HUES64 (cell line): Measurements from ENCODE around the gene CPLX3.

Experiments
- H3K27ac ChIP-seq: 2 replicates; pipeline ENCODE4 v1.7.0; 2013; ENCODE audit warnings: low read depth, low read length, inconsistent platforms
- H3K27me3 ChIP-seq: 2 replicates; pipeline ENCODE4 v1.6.1; 2013; ENCODE audit warnings: mild to moderate bottlenecking, low read length; ENCODE audit not compliant: insufficient read depth
- H3K36me3 ChIP-seq: 2 replicates; pipeline ENCODE4 v1.6.1; 2013; ENCODE audit warnings: mild to moderate bottlenecking, low read length; ENCODE audit not compliant: insufficient read depth
- H3K4me1 ChIP-seq: 2 replicates; pipeline ENCODE4 v1.6.1; 2013; ENCODE audit warnings: mild to moderate bottlenecking, low read length, moderate library complexity; ENCODE audit not compliant: insufficient read depth
- H3K4me3 ChIP-seq: 2 replicates; pipeline ENCODE4 v1.5.1; 2013; ENCODE audit warnings: mild to moderate bottlenecking, low read length, moderate library complexity
- H3K9ac ChIP-seq: 2 replicates; pipeline ENCODE4 v1.6.1; 2013; ENCODE audit warnings: mild to moderate bottlenecking, low read depth, low read length
- H3K9me3 ChIP-seq: 2 replicates; pipeline ENCODE4 v1.6.1; 2013; ENCODE audit warnings: low read depth, low read length; ENCODE audit not compliant: insufficient read depth
- WGBS: fragments of 150-250, 120-280 bp; methylation state at CpG from one replicate; pipeline ENCODE4 v1.1.7; 2013; ENCODE audit warnings: missing lambda C conversion rate; 5-methylcytosine and 5-hydroxymethylcytosine counted together

CPLX3 gene

DNA sequence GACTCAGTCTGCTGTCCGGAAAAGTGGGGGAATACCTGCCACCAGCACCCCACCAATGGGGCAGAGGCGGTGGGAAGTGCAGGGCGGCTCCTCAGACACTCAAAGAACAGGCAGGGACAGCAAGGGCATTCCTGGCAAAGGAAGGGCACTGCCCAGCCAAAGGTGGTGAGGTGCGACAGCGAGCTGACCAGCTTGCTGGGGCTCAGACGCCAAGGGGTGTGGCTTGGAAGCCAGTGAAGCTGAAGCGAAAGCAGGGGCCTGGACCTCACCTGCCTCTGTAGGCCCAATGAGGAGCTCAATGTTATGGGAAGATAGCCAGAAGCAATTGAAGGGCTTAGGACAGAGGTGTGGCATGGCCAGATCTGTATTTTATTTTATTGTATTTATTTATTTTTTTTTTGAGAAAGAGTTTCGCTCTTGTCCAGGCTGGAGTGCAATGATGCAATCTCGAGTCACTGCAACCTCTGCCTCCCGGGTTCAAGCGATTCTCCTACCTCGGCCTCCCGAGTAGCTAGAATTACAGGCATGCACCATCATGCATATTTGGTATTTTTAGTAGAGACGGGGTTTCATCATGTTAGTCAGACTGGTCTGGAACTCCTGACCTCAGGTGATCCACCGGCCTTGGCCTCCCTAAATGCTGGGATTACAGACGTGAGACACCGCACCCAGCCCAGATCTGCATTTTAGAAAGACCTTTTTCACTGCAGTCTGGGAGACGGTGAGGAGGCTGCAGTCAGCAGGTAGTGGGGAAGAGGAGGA, 18.2 kb upstream of the CPLX3 start:
- Histone ChIP-seq H3K9me3 (no peaks in the 10 kb centered on the region), H3K9ac (no peak overlapping the region), H3K27ac (no peak overlapping the region), H3K4me3 (no peak overlapping the region), H3K36me3 (peaks cover 10% of the 10 kb centered on the region; the same call in 1 of the 2 replicates), H3K4me1 (no peaks in the 10 kb centered on the region; the same call in 1 of the 2 replicates), H3K27me3 (no peaks in the 10 kb centered on the region)
- WGBS: 93% methylated on average over 18 of the region's 18 CpGs

DNA sequence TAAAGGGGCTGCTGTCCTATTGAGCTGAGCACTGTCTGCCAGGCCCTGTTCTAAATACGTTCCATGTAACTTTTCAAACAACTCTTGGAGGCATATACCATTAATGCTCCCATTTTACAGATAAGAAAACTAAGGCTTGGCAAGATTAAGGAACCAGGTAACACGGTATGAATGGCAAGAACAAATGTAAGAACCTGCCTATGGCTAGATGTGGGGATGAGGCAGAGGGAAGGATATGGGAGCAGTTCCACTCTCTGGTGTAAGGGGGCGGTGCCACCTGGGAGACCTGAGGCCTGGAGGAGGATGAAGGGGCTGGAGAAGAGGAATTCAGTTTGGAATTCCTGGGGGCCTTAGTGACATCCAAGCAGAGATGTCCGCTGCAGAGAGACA, 17.6 kb upstream of the CPLX3 start:
- WGBS: 64% methylated on average over 4 of the region's 4 CpGs
- no peak overlapping the region for H3K4me3 ChIP-seq
- no peak overlapping the region for H3K9ac ChIP-seq
- no peaks in the 10 kb centered on the region for H3K27me3 ChIP-seq
- H3K36me3 ChIP-seq: peaks cover 4% of the 10 kb centered on the region; the same call in 1 of the 2 replicates
- no peaks in the 10 kb centered on the region; the same call in 1 of the 2 replicates for H3K4me1 ChIP-seq
- no peak overlapping the region for H3K27ac ChIP-seq
- H3K9me3 ChIP-seq: no peaks in the 10 kb centered on the region

DNA sequence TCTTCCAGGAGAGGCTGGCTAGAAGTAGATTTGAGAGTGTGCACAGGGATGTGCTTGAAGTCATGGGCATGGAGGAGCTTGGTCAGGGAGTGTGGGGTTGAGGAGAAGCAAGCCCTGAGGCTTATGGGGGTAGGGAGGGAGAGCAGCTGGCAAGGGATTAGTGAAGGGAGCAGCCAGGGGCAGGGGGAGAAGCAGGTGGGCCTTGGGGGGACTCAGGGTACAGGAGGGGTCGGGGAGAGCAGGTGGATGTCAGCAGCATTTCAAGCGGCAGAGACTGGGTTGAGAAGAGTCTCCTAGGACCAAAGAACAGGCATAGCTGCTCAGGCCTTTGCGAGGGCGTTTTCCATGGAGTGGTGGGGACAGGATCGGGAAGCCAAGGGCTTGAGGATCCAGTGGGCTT, 17.2 kb upstream of the CPLX3 start:
- Histone ChIP-seq H3K27ac (no peak overlapping the region), H3K4me1 (no peaks in the 10 kb centered on the region; the same call in 1 of the 2 replicates), H3K36me3 (peaks cover under 1% of the 10 kb centered on the region; the same call in 1 of the 2 replicates), H3K4me3 (no peak overlapping the region), H3K9ac (no peak overlapping the region), H3K27me3 (no peaks in the 10 kb centered on the region), H3K9me3 (no peaks in the 10 kb centered on the region)
- 90% methylated on average over 5 of the region's 5 CpGs for WGBS

DNA sequence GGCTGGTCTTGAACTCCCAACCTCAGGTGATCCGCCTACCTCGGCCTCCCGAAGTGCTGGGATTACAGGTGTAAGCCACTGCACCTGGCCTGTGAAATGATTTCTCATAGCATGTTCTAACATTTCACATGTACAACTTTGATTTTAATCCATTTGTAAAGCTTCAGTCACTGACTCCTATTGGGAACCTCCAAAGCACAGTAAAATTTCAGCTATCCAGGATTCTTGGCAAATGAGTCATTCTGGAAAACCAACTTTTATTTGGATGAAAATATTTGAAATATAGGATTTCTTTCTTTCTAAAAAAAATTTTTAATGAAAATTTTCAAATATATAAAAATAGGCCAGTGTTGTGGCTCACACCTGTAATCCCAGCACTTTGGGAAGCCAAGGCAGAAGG, 16.5 kb upstream of the CPLX3 start:
- WGBS: 95% methylated on average over 3 of the region's 3 CpGs
- Histone ChIP-seq H3K4me3 (no peak overlapping the region), H3K9ac (no peak overlapping the region), H3K9me3 (no peaks in the 10 kb centered on the region), H3K27me3 (no peaks in the 10 kb centered on the region), H3K4me1 (no peaks in the 10 kb centered on the region; the same call in 1 of the 2 replicates), H3K36me3 (no peaks in the 10 kb centered on the region), H3K27ac (no peak overlapping the region)

DNA sequence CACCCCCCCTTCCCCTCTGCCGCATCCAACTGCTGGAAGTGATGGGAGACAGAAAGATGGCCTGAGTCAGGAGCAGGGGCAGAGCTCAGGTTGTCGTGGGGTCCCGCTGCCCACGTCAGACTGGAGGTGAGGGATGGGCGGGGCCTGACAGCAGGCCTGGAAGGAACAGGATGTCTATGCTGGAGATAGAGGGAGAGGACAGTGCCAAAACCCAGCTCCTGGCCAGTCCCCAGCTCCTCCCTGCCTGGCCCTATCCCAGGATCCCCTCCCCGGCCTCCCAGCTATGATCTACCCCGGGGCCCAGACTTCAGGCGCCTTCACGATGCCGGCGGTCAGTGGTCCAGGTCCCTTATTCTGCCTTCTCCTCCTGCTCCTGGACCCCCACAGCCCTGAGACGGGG, 13.9 kb upstream of the CPLX3 start, which contains the start of gene LMAN1L:
TSS of gene LMAN1L (plus strand) at position 303 of the 400 bp plus-strand sequence. CDS start at position 323, 20 bp downstream.
- H3K4me1 ChIP-seq: peaks cover 5% of the 10 kb centered on the region
- H3K9ac ChIP-seq: no peak within 1 kb of the TSS
- WGBS: 85% methylated on average over 12 of the region's 12 CpGs
- H3K9me3 ChIP-seq: no peaks in the 10 kb centered on the region
- H3K27me3 ChIP-seq: no peaks in the 10 kb centered on the region
- no peaks in the 10 kb centered on the region for H3K36me3 ChIP-seq
- H3K27ac ChIP-seq: no peak within 1 kb of the TSS
- H3K4me3 ChIP-seq: no peak within 1 kb of the TSS

DNA sequence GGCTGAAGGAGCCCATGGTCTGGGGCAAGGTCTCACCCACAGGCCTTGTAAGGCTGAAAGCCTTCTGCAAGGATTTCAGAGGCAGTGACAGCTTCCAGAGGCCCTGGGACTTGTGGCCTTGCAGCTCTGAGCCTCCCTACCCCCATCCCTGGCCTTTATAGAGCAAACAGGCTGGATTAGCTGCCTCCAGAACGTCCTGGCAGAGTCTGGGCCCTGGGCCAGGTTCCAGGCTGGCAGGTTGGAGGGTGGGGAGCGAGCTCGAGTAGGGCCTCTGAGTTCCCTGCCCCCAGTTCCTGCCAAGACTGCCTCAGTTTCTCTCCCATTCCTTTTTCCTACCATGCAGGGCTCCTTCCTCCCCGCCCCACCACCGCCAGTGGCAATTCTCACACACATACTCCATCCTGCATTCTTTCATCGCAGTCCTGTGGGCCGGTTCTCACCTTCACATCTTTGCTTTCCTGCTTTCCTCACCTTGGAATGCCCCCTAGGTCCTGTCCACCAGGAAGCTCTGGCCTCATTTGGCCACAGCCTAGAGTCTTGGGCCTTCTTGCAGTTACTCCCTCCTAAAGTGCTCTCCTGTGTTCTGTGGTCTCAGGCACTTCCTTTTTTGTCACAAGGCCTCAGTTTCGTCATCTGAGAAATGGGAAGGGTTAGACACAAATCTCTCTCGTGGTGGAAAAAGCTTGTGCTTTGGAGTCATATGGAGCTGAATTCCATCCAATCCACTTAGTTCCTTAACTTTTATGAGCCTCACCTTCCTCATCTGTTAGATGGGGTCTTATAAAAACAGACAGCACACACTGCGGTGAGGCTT, 11.1 kb upstream of the CPLX3 start:
- H3K9ac ChIP-seq: no peak overlapping the region
- no peaks in the 10 kb centered on the region for H3K9me3 ChIP-seq
- peaks cover 5% of the 10 kb centered on the region; the same call in 1 of the 2 replicates for H3K4me1 ChIP-seq
- WGBS: 84% methylated on average over 10 of the region's 10 CpGs
- H3K27ac ChIP-seq: no peak overlapping the region
- no peak overlapping the region for H3K4me3 ChIP-seq
- H3K36me3 ChIP-seq: no peaks in the 10 kb centered on the region
- no peaks in the 10 kb centered on the region for H3K27me3 ChIP-seq

DNA sequence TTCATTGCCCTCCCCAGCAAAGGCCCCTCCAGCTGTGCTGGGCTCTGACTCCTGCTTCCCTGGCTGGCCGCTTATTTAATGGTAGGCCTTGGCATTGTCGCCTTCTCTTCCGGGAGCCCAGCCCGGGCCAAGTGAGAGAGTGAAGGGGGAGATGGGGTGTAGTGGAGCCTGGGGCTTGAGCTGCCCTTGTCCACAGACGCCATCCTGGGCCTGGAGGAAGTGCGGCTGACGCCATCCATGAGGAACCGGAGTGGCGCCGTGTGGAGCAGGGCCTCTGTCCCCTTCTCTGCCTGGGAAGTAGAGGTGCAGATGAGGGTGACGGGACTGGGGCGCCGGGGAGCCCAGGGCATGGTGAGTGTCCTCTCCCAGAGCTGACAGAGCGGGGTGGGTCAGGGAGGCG, 10.5 kb upstream of the CPLX3 start:
- Histone ChIP-seq H3K36me3 (no peaks in the 10 kb centered on the region), H3K9ac (no peak overlapping the region), H3K27ac (no peak overlapping the region), H3K4me3 (no peak overlapping the region), H3K4me1 (peaks cover 9% of the 10 kb centered on the region; the same call in 1 of the 2 replicates), H3K27me3 (no peaks in the 10 kb centered on the region), H3K9me3 (no peaks in the 10 kb centered on the region)
- 91% methylated on average over 15 of the region's 15 CpGs for WGBS

DNA sequence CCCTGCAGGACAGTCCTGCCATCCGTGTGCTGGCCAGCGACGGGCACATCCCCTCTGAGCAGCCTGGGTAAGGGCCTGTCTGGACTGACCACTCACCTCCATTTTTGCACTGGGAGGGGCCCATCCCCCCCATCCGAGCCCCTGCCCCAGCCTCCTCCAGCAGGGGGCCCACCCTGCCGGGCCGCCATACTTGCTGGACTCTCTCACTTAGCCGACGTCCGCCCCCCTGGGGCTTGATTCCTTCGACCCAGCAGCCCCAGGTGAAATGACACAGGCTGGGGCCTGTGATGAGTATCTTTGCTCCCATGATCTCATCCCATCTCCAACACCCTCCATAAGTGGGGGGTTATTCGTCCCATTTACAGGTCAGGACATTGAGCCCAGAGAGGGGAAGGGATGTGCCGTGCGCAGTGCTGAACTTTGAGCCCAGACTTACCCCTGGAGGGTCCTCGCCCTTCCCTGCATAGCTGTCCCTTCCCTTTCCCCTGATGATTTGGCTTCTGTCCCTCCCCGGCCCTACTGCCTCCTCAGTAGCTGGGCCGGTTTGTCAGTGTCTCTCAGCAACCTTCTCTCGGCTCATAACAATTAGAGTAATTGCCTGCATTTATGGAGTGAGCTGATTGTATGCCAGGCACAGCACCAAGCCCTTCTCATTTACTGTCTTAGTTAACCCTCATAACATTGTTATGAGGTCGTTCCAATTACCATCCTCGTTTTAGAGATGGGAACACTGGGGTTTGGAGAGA, 9.6 kb upstream of the CPLX3 start:
- no peak overlapping the region for H3K9ac ChIP-seq
- no peaks in the 10 kb centered on the region for H3K36me3 ChIP-seq
- WGBS: 72% methylated on average over 19 of the region's 19 CpGs
- no peaks in the 10 kb centered on the region for H3K9me3 ChIP-seq
- no peak overlapping the region for H3K27ac ChIP-seq
- H3K27me3 ChIP-seq: no peaks in the 10 kb centered on the region
- no peak overlapping the region for H3K4me3 ChIP-seq
- H3K4me1 ChIP-seq: peaks cover 17% of the 10 kb centered on the region; the same call in 1 of the 2 replicates

DNA sequence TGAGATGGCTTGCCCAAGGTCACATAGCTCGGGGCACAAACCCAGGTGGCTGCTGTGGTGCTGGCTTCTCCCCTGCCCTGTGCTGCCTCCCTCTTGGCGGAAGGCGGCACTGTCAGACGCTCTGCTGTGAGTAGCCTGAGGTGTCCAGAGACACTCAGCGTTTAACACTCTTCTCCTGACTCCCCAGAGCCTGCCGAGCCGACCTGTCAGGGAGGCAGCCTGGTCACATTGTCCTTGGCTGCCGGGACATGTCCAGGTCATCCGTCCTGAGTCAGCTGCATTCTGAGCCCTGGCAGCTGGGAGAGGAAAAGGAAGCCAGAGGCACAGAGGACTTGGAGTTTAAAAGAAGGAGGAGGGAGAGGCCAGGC, 9.1 kb upstream of the CPLX3 start:
- Histone ChIP-seq H3K27me3 (no peaks in the 10 kb centered on the region), H3K4me1 (peaks cover 18% of the 10 kb centered on the region; the same call in 1 of the 2 replicates), H3K9ac (no peak overlapping the region), H3K9me3 (no peaks in the 10 kb centered on the region), H3K27ac (no peak overlapping the region), H3K4me3 (no peak overlapping the region), H3K36me3 (no peaks in the 10 kb centered on the region)
- WGBS: 61% methylated on average over 9 of the region's 9 CpGs

DNA sequence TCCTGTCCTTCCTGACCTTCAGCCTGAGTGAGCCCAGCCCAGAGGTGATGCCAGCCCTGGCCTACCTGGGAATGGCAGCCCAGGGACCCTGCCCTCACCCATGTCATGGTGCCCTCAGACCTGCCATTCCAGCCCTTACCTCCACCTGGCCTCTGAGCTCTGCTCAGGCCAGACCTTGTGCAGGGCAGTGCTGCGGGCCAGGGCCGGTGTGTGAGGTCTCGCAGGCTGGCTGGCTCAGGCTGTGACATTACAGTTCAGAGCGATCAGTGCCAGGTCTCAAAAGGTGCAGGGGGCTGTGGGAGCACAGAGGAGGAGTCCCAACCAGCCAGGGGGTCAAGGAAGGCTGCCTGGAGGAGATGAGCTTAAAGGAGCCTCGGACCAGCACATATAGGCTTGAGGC, 6.4 kb upstream of the CPLX3 start:
- Histone ChIP-seq H3K36me3 (no peaks in the 10 kb centered on the region), H3K27me3 (peaks cover 8% of the 10 kb centered on the region), H3K4me1 (peaks cover 18% of the 10 kb centered on the region; the same call in 1 of the 2 replicates), H3K9ac (no peak overlapping the region), H3K4me3 (no peak overlapping the region), H3K27ac (no peak overlapping the region), H3K9me3 (no peaks in the 10 kb centered on the region)
- 94% methylated on average over 5 of the region's 5 CpGs for WGBS
